Thyroid gland (tissue), 4 donors: ENCODE measurements around the gene P2RY12. TPM values are rescaled to one million over a fixed set of nuclear protein-coding genes. Genes with fewer than 3 reads are reported as not detected.

Source experiments
- DNase-seq, 2 donors: peaks; one replicate each; pipeline ENCODE4 v3.0.0-alpha.2; 2019
- H3K27ac ChIP-seq, 3 donors: fragments of 200-600 bp; sonication (generic); 1 replicate in 2 of 3; 2 replicates in 1 of 3; pipeline ENCODE4 v1.5.1; 2016 to 2019; ENCODE audit warnings: mild to moderate bottlenecking in 1 of 3, moderate library complexity in 1 of 3
- H3K27me3 ChIP-seq: fragments of 200-600 bp; sonication (generic); one replicate; pipeline ENCODE4 v1.5.1; 2019
- H3K36me3 ChIP-seq, 2 donors: fragments of 200-600 bp; sonication (generic); one replicate each; pipeline ENCODE4 v1.5.1; 2016 to 2019
- H3K4me1 ChIP-seq, 2 donors: fragments of 200-600 bp; sonication (generic); one replicate each; pipeline ENCODE4 v1.5.1; 2017 to 2019
- H3K4me3 ChIP-seq, 3 donors: fragments of 200-600 bp; sonication (generic); replicated peaks in 1 of 3; 1 replicate in 2 of 3; 2 replicates in 1 of 3; pipeline ENCODE4 v1.5.1; 2016; ENCODE audit warnings: mild to moderate bottlenecking in 1 of 3
- H3K9me3 ChIP-seq: fragments of 200-600 bp; sonication (generic); one replicate; pipeline ENCODE4 v1.5.1; 2017
- CTCF ChIP-seq, 6 experiments: fragments of 200-600 bp in 3 of 6; fragments of 450-650 bp in 3 of 6; sonication (generic) in 3 of 6; IDR thresholded peaks; one replicate each; pipeline ENCODE4 v1.5.1; 2016 to 2019; ENCODE audit warnings: antibody characterized with exemption in 6 of 6, mild to moderate bottlenecking in 2 of 6, inconsistent platforms in 1 of 6, moderate library complexity in 1 of 6
- POLR2A ChIP-seq, 2 donors: fragments of 450-650 bp; IDR thresholded peaks; one replicate each; pipeline ENCODE4 v1.6.1; 2017; ENCODE audit warnings: antibody characterized with exemption in 2 of 2, mild to moderate bottlenecking in 2 of 2, moderate library complexity in 1 of 2
- WGBS, 2 donors: methylation state at CpG; one replicate each; pipeline ENCODE4 v1.1.5; 2017; 5-methylcytosine and 5-hydroxymethylcytosine counted together
- intact Hi-C: fragments of 100-400 bp; cut with DNase I; formaldehyde crosslinking; loops from one replicate; pipeline ENCODE4 v1.15.1; 2023
- total RNA-seq, 4 donors: library from RNA; depleted of rRNA; stranded (reverse); fragments of >200 nt; gene quantifications; one replicate each; pipeline ENCODE4 v1.2.3, GENCODE V29; 2016

P2RY12 gene
- total RNA-seq, 4 donors from 2014 or later = 0.49 to 1.8 (median 1.1) TPM

GRCh38 chr3:151307131-151307530, 77.4 kb downstream of the P2RY12 start:
- no peaks in the 10 kb centered on the region for H3K27me3 ChIP-seq
- no peak for DNase-seq
- no peaks in the 10 kb centered on the region for H3K36me3 ChIP-seq
- no peaks in the 10 kb centered on the region for H3K9me3 ChIP-seq
- no peak overlapping the region for H3K4me3 ChIP-seq
- intact Hi-C loops = no loop called here
- H3K4me1 ChIP-seq = peaks cover 0 to 7% of the 10 kb centered on the region in 2 donors
- H3K27ac ChIP-seq = no peak overlapping the region
- no peak for TF ChIP-seq CTCF (IDR thresholded peaks at IDR 0.05)

DNA sequence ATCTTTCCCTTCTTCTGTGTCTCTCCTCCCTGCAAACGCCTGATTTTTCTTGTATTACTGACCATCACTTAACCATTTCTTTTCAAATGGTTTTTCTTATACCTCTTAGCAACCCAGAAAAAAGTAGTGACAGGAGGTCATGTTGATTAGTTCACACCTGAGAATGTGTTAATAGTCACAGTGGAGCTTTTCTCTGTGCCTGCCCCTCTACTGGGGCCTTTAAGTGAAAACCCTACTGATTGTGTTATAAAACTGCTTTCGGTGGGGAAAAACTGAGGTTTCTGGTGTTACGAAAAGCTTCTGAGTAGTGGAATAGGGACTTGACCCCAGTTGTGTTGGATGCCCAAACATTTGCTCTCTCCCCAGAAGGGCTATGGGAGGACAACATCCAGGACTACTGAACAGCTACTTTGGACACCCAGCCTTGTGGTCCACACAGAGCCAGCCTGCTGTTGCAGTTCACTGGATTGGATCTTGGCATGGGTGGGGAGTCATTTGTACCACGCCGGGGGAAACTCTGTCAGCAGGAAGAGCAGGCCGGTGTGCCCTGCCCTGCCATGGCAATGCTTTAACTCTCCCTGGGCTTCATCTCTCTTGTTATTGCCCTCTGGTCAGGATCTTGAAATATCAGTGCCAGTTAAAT, 78.3 kb downstream of the P2RY12 start:
- 89 to 90% methylated on average over 6 of the region's 6 CpGs for WGBS, 2 donors
- no peak for DNase-seq
- Histone ChIP-seq H3K27me3 (no peaks in the 10 kb centered on the region), H3K27ac (no peak overlapping the region), H3K36me3 (no peaks in the 10 kb centered on the region), H3K4me1 (peaks cover 0 to 7% of the 10 kb centered on the region in 2 donors), H3K9me3 (no peaks in the 10 kb centered on the region), H3K4me3 (no peak overlapping the region)
- intact Hi-C loops = no loop called here
- no peak for TF ChIP-seq POLR2A (IDR thresholded peaks at IDR 0.05)
- TF ChIP-seq CTCF (IDR thresholded peaks at IDR 0.05) = no peak

- Histone ChIP-seq H3K27ac (no peak overlapping the region), H3K4me3 (no peak overlapping the region), H3K9me3 (no peaks in the 10 kb centered on the region), H3K4me1 (peaks cover 0 to 7% of the 10 kb centered on the region in 2 donors), H3K27me3 (no peaks in the 10 kb centered on the region), H3K36me3 (no peaks in the 10 kb centered on the region)
- DNase-seq = no peak
- intact Hi-C loops = no loop called here
- TF ChIP-seq POLR2A (IDR thresholded peaks at IDR 0.05) = no peak
- TF ChIP-seq CTCF (IDR thresholded peaks at IDR 0.05) = no peak
- 95 to 96% methylated on average over 4 of the region's 4 CpGs for WGBS, 2 donors
Observed at GRCh38 chr3:151305775-151306151, 78.8 kb downstream of the P2RY12 start.

GRCh38 chr3:151305060-151305774, 79.3 kb downstream of the P2RY12 start:
- H3K27me3 ChIP-seq = no peaks in the 10 kb centered on the region
- intact Hi-C loops = no loop called here
- no peak overlapping the region for H3K4me3 ChIP-seq
- DNase-seq = peak; percentile 58 to 61
- peaks cover 0 to 7% of the 10 kb centered on the region in 2 donors for H3K4me1 ChIP-seq
- H3K27ac ChIP-seq = no peak overlapping the region
- no peaks in the 10 kb centered on the region for H3K36me3 ChIP-seq
- H3K9me3 ChIP-seq = no peaks in the 10 kb centered on the region
- TF ChIP-seq CTCF (IDR thresholded peaks at IDR 0.05) (peak in 1 of 6 experiments; percentile 24), POLR2A (IDR thresholded peaks at IDR 0.05) (no peak)
- WGBS, 2 donors = 59 to 65% methylated on average over 7 of the region's 7 CpGs

DNA sequence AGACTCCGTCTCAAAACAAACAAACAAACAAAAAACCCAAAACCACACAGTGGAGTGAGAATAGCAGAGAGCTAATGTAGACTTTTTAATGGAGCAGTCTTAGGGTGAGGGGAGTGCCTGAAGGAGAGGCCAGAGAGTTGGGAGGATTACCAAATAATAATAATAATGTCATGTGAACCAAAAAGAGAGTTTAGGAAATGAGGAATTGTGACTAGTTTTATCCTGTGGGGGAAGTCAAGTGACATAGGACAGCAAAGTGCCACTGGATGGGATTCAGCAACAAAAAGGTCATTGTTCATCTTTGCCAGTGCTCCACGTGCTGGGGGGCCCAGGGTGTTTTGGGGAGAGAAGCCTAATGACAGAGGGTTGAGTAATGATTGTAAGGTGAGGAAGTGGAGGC, 80.8 kb downstream of the P2RY12 start:
- no peak for DNase-seq
- intact Hi-C loops = no loop called here
- no peak overlapping the region for H3K4me3 ChIP-seq
- peaks cover 0 to 7% of the 10 kb centered on the region in 2 donors for H3K4me1 ChIP-seq
- no peak overlapping the region for H3K27ac ChIP-seq
- no peaks in the 10 kb centered on the region for H3K27me3 ChIP-seq
- TF ChIP-seq CTCF (IDR thresholded peaks at IDR 0.05) = no peak
- TF ChIP-seq POLR2A (IDR thresholded peaks at IDR 0.05) = no peak
- H3K36me3 ChIP-seq = no peaks in the 10 kb centered on the region
- WGBS, 2 donors = 75 to 86% methylated on average over 2 of the region's 2 CpGs
- H3K9me3 ChIP-seq = no peaks in the 10 kb centered on the region
